Astrocyte (in vitro differentiated cells and primary cell): ENCODE measurements around the gene ATXN7.

Experiments used
- CTCF ChIP-seq: IDR thresholded peaks from 2 replicates; pipeline ENCODE4 v1.5.1; 2011; ENCODE audit warnings: low read depth, mild to moderate bottlenecking, inconsistent platforms, low read length, moderate library complexity; ENCODE audit not compliant: insufficient read depth
- EZH2 ChIP-seq: IDR thresholded peaks from 2 replicates; pipeline ENCODE4 v1.6.1; 2012; ENCODE audit warnings: mild to moderate bottlenecking, low read length, inconsistent platforms; ENCODE audit not compliant: insufficient read depth

- TF ChIP-seq CTCF, result no peak
- TF ChIP-seq EZH2, result no peak
Observed at GRCh38 chr3:64027658-64028057, 164.0 kb downstream of the ATXN7 start.
